Esophagus squamous epithelium (tissue), 5 donors: Measurements from ENCODE around the gene DLX6. TPM values are rescaled to one million over a fixed set of nuclear protein-coding genes. Genes with fewer than 3 reads are reported as not detected.
A peak's percentile ranks its signal among the peaks of the same experiment; 100 is the strongest.
"Not testable (repeated sequence)": the region's sequence is repeated elsewhere in the genome, so short reads cannot be mapped to it uniquely, and the experiment has no call there.

Source experiments
- DNase-seq: peaks from one replicate; lab custom pipeline; 2025; lab: John Stamatoyannopoulos, UW
- H3K27ac ChIP-seq, 4 donors: fragments of 200-600 bp; sonication (generic); one replicate each; pipeline ENCODE4 v1.5.1; 2016 to 2019; ENCODE audit warnings: mild to moderate bottlenecking in 1 of 4
- H3K27me3 ChIP-seq, 4 donors: fragments of 200-600 bp; sonication (generic); 1 replicate in 3 of 4; 2 replicates in 1 of 4; pipeline versions ENCODE4 v1.5.1 to v1.6.0; 2017 to 2021; ENCODE audit warnings: antibody characterized with exemption in 1 of 4
- H3K36me3 ChIP-seq, 3 donors: fragments of 200-600 bp; sonication (generic); one replicate each; pipeline ENCODE4 v1.5.1; 2016 to 2019
- H3K4me1 ChIP-seq, 3 donors: fragments of 200-600 bp; sonication (generic); one replicate each; pipeline ENCODE4 v1.5.1; 2017 to 2019
- H3K4me3 ChIP-seq, 4 donors: fragments of 200-600 bp; sonication (generic); 1 replicate in 3 of 4; 2 replicates in 1 of 4; pipeline ENCODE4 v1.5.1; 2016 to 2019; ENCODE audit warnings: mild to moderate bottlenecking in 2 of 4, moderate library complexity in 1 of 4
- H3K9me3 ChIP-seq, 3 donors: fragments of 200-600 bp; sonication (generic); one replicate each; pipeline ENCODE4 v1.5.1; 2016 to 2019
- POLR2A ChIP-seq, 4 donors: fragments of 450-650 bp; IDR thresholded peaks; one replicate each; pipeline ENCODE4 v1.6.1; 2017; ENCODE audit warnings: antibody characterized with exemption in 4 of 4, mild to moderate bottlenecking in 4 of 4, moderate library complexity in 3 of 4
- WGBS, 2 donors: methylation state at CpG; one replicate each; pipeline ENCODE4 v1.1.5; 2018; 5-methylcytosine and 5-hydroxymethylcytosine counted together
- intact Hi-C: fragments of 100-400 bp; cut with DNase I; formaldehyde crosslinking; loops from one replicate; pipeline ENCODE4 v1.15.0; 2022
- small RNA-seq, 4 donors: library from RNA; depleted of rRNA; stranded (forward); fragments of <200 nt; gene quantifications; one replicate each; pipeline ENCODE3, GENCODE V24; 2016
- total RNA-seq, 4 donors: library from RNA; depleted of rRNA; stranded (reverse); fragments of >200 nt; gene quantifications; one replicate each; pipeline ENCODE4 v1.1.0, GENCODE V29; 2016
- TF ChIP-seq, protein P1 (sequence below), 6 experiments: fragments of 450-650 bp in 4 of 6; fragments of 200-600 bp in 2 of 6; sonication (generic) in 2 of 6; IDR thresholded peaks; one replicate each; pipeline ENCODE4 v1.5.1; 2016 to 2019; ENCODE audit warnings: antibody characterized with exemption in 6 of 6, mild to moderate bottlenecking in 4 of 6, moderate library complexity in 4 of 6
- donor health status: DM: yes; HTN: yes; CAD: no.

The DLX6 gene
- total RNA-seq, 4 donors from 2014 or later = not detected

DNA sequence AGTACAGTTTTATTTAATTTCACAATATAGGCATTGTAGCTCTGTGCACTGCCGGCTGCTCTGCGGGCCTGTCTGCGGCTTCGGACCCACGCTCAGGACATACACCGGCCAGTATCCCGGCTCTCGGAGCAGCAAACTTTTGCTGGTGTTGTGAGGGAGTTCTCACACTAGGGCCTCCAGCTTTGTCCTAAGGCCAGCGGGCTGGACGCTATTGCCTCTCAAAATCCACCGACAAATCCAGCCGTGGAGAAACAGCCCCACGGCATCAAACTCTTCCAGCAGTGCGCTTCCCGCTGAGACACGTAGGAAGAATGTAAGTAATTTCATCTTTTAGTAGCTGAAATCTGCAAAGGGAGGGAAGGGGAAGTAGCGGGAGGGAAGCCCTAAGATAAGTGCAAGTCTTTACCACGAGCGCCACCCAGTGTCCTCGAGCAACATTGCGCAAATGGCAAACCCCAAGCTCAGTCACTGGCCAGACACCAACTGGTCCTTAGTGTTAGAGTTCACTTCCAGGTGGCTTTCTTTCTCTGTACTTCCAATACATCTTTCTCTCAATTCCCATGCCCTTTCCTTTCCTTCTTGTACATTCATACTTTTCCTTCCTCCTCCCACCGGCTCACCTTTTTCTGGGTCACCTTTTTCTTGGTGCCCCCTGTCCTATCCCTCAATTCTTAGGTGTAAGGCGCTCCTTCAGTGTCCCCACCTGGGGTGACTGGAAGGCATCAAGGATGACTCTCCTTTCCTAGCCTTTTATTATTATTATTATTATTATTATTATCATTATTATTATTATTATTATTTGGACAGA, 22.3 kb downstream of the DLX6 start:
- H3K4me3 ChIP-seq = peak overlapping the region; percentile 16 to 64 (median 38)
- H3K27me3 ChIP-seq = peaks cover 0 to 88% (median 9%) of the 10 kb centered on the region in 4 donors

DNA sequence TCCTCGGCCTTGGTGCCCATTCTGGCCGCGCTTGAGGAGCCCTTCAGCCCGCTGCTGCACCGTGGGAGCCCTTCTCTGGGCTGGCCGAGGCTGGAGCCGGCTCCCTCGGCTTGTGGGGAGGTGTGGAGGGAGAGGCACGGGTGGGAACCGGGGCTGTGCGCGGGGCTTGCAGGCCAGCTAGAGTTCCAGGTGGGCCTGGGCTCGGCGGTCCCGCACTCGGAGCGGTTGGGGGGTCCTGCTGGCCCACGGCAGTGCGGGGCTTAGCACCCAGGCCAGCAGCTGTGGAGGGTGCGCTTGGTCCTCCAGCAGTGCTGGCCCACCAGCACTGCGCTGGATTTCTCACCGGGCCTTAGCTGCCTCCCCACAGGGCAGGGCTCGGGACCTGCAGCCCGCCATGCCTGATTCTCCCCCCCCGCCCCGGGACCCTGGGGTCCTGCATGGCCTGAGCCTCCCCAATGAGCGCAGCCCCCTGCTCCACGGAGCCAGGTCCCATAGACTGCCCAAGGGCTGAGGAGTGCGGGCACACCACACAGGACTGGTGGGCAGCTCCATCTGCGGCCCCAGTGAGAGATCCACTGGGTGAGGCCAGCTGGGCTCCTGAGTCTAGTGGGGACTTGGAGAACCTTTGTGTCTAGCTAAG, 29.0 kb downstream of the DLX6 start:
- WGBS, 2 donors = 71 to 82% methylated on average over 1 to 3 of the region's 30 CpGs
- not testable (repeated sequence) for DNase-seq, H3K36me3 ChIP-seq

More for the DNA sequence above, 22.3 kb downstream of the DLX6 start:
- TF ChIP-seq POLR2A (IDR thresholded peaks at IDR 0.05) = no peak
- TF ChIP-seq, protein P1, sequence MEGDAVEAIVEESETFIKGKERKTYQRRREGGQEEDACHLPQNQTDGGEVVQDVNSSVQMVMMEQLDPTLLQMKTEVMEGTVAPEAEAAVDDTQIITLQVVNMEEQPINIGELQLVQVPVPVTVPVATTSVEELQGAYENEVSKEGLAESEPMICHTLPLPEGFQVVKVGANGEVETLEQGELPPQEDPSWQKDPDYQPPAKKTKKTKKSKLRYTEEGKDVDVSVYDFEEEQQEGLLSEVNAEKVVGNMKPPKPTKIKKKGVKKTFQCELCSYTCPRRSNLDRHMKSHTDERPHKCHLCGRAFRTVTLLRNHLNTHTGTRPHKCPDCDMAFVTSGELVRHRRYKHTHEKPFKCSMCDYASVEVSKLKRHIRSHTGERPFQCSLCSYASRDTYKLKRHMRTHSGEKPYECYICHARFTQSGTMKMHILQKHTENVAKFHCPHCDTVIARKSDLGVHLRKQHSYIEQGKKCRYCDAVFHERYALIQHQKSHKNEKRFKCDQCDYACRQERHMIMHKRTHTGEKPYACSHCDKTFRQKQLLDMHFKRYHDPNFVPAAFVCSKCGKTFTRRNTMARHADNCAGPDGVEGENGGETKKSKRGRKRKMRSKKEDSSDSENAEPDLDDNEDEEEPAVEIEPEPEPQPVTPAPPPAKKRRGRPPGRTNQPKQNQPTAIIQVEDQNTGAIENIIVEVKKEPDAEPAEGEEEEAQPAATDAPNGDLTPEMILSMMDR (IDR thresholded peaks at IDR 0.05) = peak; percentile 38 to 90 (median 80)
- WGBS, 2 donors = 13 to 14% methylated on average over 7 to 14 of the region's 23 CpGs
- intact Hi-C loops = loop anchor here (5.0 kb wide), 1 partner anchor 605 kb away; no protein-coding TSS in a partner anchor
- H3K9me3 ChIP-seq = no peaks in the 10 kb centered on the region
- DNase-seq = peak; percentile 13
- no peaks in the 10 kb centered on the region for H3K36me3 ChIP-seq
- H3K27ac ChIP-seq = no peak overlapping the region
- H3K4me1 ChIP-seq = peaks cover 15 to 53% (median 27%) of the 10 kb centered on the region in 3 donors

DNA sequence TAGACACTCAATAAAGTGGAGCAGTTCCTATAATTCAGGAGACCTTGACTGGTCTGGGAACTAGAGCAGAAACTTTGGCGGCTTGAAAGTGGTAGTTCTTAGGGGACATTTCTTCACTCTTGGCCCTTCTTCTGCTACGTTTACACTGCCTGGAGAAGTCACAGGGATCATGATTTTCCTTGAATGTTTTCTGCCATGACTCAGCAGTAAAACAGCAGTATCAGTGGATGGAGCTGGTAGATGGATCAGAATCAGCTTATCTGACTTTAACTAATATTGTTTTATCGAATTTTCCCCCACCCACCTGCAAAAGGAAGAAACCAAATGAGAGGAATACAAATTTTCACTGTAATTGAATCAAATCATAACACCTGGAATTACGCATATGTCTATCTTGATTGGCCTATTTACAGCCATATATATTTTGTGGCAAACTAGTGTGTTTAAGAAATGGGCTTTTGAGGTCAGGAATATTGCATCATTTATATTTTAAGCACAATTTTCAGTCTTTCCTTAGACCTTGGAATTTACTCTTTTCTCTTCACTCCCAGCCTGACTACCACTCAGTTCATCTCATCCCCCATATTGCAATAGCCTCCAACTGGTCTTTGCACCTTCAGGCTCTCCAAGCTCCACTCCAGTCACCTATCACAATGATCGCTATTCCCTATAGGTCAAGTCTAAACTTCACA, 34.2 kb downstream of the DLX6 start:
- DNase-seq = no peak
- H3K4me3 ChIP-seq = no peak overlapping the region
- intact Hi-C loops = loop anchor here (10.0 kb wide), 1 partner anchor 1125 kb away; no protein-coding TSS in a partner anchor
- H3K27me3 ChIP-seq = peaks cover 0 to 73% (median 0%) of the 10 kb centered on the region in 4 donors
- no peaks in the 10 kb centered on the region for H3K4me1 ChIP-seq
- 65 to 77% methylated on average over 5 of the region's 5 CpGs for WGBS, 2 donors
- H3K9me3 ChIP-seq = no peaks in the 10 kb centered on the region
- TF ChIP-seq, protein P1 (IDR thresholded peaks at IDR 0.05) = no peak
- no peak for TF ChIP-seq POLR2A (IDR thresholded peaks at IDR 0.05)
- no peaks in the 10 kb centered on the region for H3K36me3 ChIP-seq
- no peak overlapping the region for H3K27ac ChIP-seq

More for the DNA sequence above, 29.0 kb downstream of the DLX6 start:
- H3K9me3 ChIP-seq, H3K4me1 ChIP-seq, H3K4me3 ChIP-seq, H3K27ac ChIP-seq: not testable (repeated sequence)
- H3K27me3 ChIP-seq = peaks cover 0 to 56% (median 2%) of the 10 kb centered on the region in 4 donors
- intact Hi-C loops = loop anchor here (10.0 kb wide), 1 partner anchor 1120 kb away; no protein-coding TSS in a partner anchor

DNA sequence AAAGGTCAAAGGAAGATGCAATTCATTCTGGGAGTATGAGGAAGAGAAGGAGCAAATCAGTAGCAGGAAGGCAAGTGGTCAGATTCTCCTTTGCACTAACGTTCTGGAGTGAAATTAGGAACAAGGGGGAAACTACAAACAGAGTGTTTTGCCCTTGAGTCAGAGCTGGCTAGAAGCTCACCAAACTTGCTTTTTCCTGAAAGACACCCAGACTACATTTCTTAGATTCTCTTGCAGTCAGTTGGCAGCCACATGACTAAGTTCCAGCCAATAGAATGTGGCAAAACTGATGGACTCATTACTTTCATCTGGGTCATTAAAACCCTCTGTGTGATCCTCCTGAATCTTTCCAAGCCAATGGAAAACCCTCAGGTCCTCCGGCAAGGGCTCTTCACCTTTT, 37.9 kb downstream of the DLX6 start:
- H3K4me3 ChIP-seq = no peak overlapping the region
- H3K4me1 ChIP-seq = no peaks in the 10 kb centered on the region
- no peak for TF ChIP-seq POLR2A (IDR thresholded peaks at IDR 0.05)
- TF ChIP-seq, protein P1 (IDR thresholded peaks at IDR 0.05) = no peak
- H3K9me3 ChIP-seq = no peaks in the 10 kb centered on the region
- peaks cover 0 to 71% (median 0%) of the 10 kb centered on the region in 4 donors for H3K27me3 ChIP-seq
- DNase-seq = no peak
- intact Hi-C loops = no loop called here
- H3K27ac ChIP-seq = no peak overlapping the region
- no peaks in the 10 kb centered on the region for H3K36me3 ChIP-seq
- WGBS, 2 donors = 55 to 68% methylated on average over 2 of the region's 2 CpGs

Small RNA genes lying within 50 kb of the gene (small RNA-seq; reads per million reads assigned to genes)
- 0 reads per million in 4 donors for gene RF01778
- 0 reads per million in 4 donors for gene RF01887
- 0 reads per million in 4 donors for gene RF01888

Other genes with a start within 250 kb of the DLX6 start
- 1 to 10 TPM in 3 of 4 donors, not detected in 1; 1.3 to 1.8 (median 1.7) TPM for gene DLX5, start 19.3 kb downstream of the DLX6 start, total RNA-seq
- gene SDHAF3, start 112.1 kb downstream of the DLX6 start, total RNA-seq = 10 to 100 TPM in 2 of 4 donors, 1 to 10 TPM in 2; 6.4 to 13.6 (median 10.9) TPM